H1 (cell line): ENCODE results near the gene ZNF106. TPM values are rescaled to one million over a fixed set of nuclear protein-coding genes. Genes with fewer than 3 reads are reported as not detected.

Source experiments
- CTCF ChIA-PET: fragments of 300-600 bp; sonication (Branson Sonifier 250); formaldehyde crosslinking; loops from one replicate; lab custom pipeline; 2021; ENCODE audit not compliant: partially characterized antibody; lab: Charles Lee
- POLR2A ChIA-PET: fragments of 300-600 bp; sonication (Branson Sonifier 250); formaldehyde crosslinking; loops from one replicate; lab custom pipeline; 2021; ENCODE audit warnings: inconsistent platforms; ENCODE audit not compliant: partially characterized antibody; lab: Charles Lee
- DNase-seq, 2 experiments: peaks; one replicate each; pipeline versions ENCODE4 v3.0.0 to v3.0.0-alpha.2; 2010 to 2022; ENCODE audit warnings: low spot score in 2 of 2, low read depth in 1 of 2, mixed read lengths in 1 of 2
- FAIRE-seq: peaks from 2 replicates; lab custom pipeline; 2011; peaks lifted over from hg19 to GRCh38; lab: Jason Lieb, UNC
- H2AFZ ChIP-seq: 2 replicates; pipeline ENCODE4 v1.8.1; 2012; ENCODE audit warnings: low read length, inconsistent platforms
- H2AK5ac ChIP-seq: 2 replicates; pipeline ENCODE4 v1.6.1; 2013; ENCODE audit warnings: low read depth, low read length
- H2BK120ac ChIP-seq: replicated peaks from 2 replicates; pipeline ENCODE3; 2013; ENCODE audit warnings: low read depth, low read length, inconsistent platforms
- H2BK12ac ChIP-seq: 2 replicates; pipeline ENCODE4 v1.6.1; 2013; ENCODE audit warnings: low read depth, low read length
- H2BK15ac ChIP-seq: 2 replicates; pipeline ENCODE4 v1.6.1; 2013; ENCODE audit warnings: low read length
- H2BK20ac ChIP-seq: 2 replicates; pipeline ENCODE4 v1.6.1; 2013; ENCODE audit warnings: low read length
- H2BK5ac ChIP-seq: 2 replicates; pipeline ENCODE4 v1.6.1; 2013; ENCODE audit warnings: low read depth, low read length
- H3K14ac ChIP-seq: 2 replicates; pipeline ENCODE4 v1.6.1; 2013; ENCODE audit warnings: inconsistent platforms; ENCODE audit not compliant: insufficient read length
- H3K18ac ChIP-seq: 2 replicates; pipeline ENCODE4 v1.6.1; 2013; ENCODE audit warnings: low read length; ENCODE audit errors: extremely low read depth
- H3K23ac ChIP-seq: 2 replicates; pipeline ENCODE4 v1.6.1; 2013; ENCODE audit warnings: inconsistent platforms; ENCODE audit not compliant: insufficient read length
- H3K23me2 ChIP-seq: 2 replicates; pipeline ENCODE4 v1.6.1; 2013; ENCODE audit warnings: low read depth, low read length
- H3K27ac ChIP-seq: 2 replicates; pipeline ENCODE4 v1.6.1; 2011; ENCODE audit warnings: low read depth, low read length, inconsistent platforms
- H3K27me3 ChIP-seq, 4 experiments: replicated peaks in 1 of 4; 1 replicate in 1 of 4; 2 replicates in 3 of 4; pipeline versions ENCODE4 v1.6.1 to v1.8.1; 2011 to 2013; ENCODE audit warnings: low read length in 3 of 4, mild to moderate bottlenecking in 3 of 4, inconsistent platforms in 2 of 4, mixed read lengths in 2 of 4, moderate library complexity in 1 of 4; ENCODE audit not compliant: control insufficient read depth in 3 of 4, insufficient read depth in 3 of 4; ENCODE audit errors: extremely low read depth in 1 of 4
- H3K36me3 ChIP-seq, 4 experiments: 2 replicates each; pipeline versions ENCODE4 v1.6.1 to v1.8.1; 2011 to 2013; ENCODE audit warnings: mild to moderate bottlenecking in 4 of 4, low read length in 3 of 4, moderate library complexity in 2 of 4, control low read depth in 1 of 4, inconsistent platforms in 1 of 4; ENCODE audit not compliant: insufficient read depth in 4 of 4, control insufficient read depth in 2 of 4
- H3K4ac ChIP-seq: replicated peaks from 2 replicates; pipeline ENCODE3; 2013; ENCODE audit warnings: low read length, low read depth, mixed read lengths, inconsistent platforms; ENCODE audit not compliant: insufficient read length
- H3K4me1 ChIP-seq, 4 experiments: replicated peaks in 1 of 4; 1 replicate in 1 of 4; 2 replicates in 3 of 4; pipeline versions ENCODE4 v1.6.1 to v1.8.1; 2011 to 2013; ENCODE audit warnings: low read length in 3 of 4, inconsistent platforms in 2 of 4, mixed read lengths in 1 of 4; ENCODE audit not compliant: insufficient read depth in 4 of 4, control insufficient read depth in 3 of 4
- H3K4me2 ChIP-seq, 2 experiments: 2 replicates each; pipeline versions ENCODE4 v1.6.1 to v1.8.1; 2011 to 2013; ENCODE audit warnings: low read depth in 2 of 2, low read length in 2 of 2, control low read depth in 1 of 2, inconsistent platforms in 1 of 2, mild to moderate bottlenecking in 1 of 2; ENCODE audit not compliant: insufficient read depth in 1 of 2
- H3K4me3 ChIP-seq, 4 experiments: fragments of 200-600, 300-600 bp in 1 of 4; sonication (generic), shearing (Covaris generic), sonication (Bioruptor Twin) in 1 of 4; 2 replicates each; pipeline versions ENCODE4 v1.5.1 to v1.8.1; 2011 to 2016; ENCODE audit warnings: low read length in 4 of 4, low read depth in 3 of 4, control low read depth in 2 of 4, inconsistent platforms in 2 of 4, mild to moderate bottlenecking in 2 of 4, mixed read lengths in 1 of 4, moderate library complexity in 1 of 4; ENCODE audit not compliant: insufficient read depth in 2 of 4; ENCODE audit errors: extremely low read depth in 1 of 4
- H3K56ac ChIP-seq: replicated peaks from 2 replicates; pipeline ENCODE3; 2013; ENCODE audit warnings: low read depth, mild to moderate bottlenecking, mixed read lengths, low read length, inconsistent platforms; ENCODE audit not compliant: insufficient read length
- H3K79me1 ChIP-seq: 2 replicates; pipeline ENCODE4 v1.6.1; 2013; ENCODE audit warnings: low read depth, low read length, control low read depth
- H3K79me2 ChIP-seq, 2 experiments: 2 replicates each; pipeline versions ENCODE4 v1.6.1 to v1.8.1; 2012 to 2013; ENCODE audit warnings: low read length in 2 of 2, mild to moderate bottlenecking in 2 of 2, inconsistent platforms in 1 of 2; ENCODE audit not compliant: insufficient read depth in 2 of 2, control insufficient read depth in 1 of 2
- H3K9ac ChIP-seq, 4 experiments: replicated peaks in 1 of 4; 1 replicate in 1 of 4; 2 replicates in 3 of 4; pipeline versions ENCODE4 v1.6.1 to v1.8.1; 2011 to 2013; ENCODE audit warnings: low read depth in 3 of 4, low read length in 3 of 4, control low read depth in 2 of 4, mild to moderate bottlenecking in 2 of 4, moderate library complexity in 2 of 4, inconsistent platforms in 1 of 4; ENCODE audit errors: extremely low read depth in 1 of 4
- H3K9me3 ChIP-seq, 2 experiments: 2 replicates each; pipeline versions ENCODE4 v1.6.1 to v1.8.1; 2012 to 2013; ENCODE audit warnings: mild to moderate bottlenecking in 2 of 2, moderate library complexity in 2 of 2, control low read depth in 1 of 2, inconsistent platforms in 1 of 2, low read depth in 1 of 2, low read length in 1 of 2, mixed read lengths in 1 of 2; ENCODE audit not compliant: insufficient read depth in 2 of 2
- H4K20me1 ChIP-seq, 2 experiments: replicated peaks in 1 of 2; 2 replicates each; pipeline versions ENCODE3 to v1.8.1; 2011 to 2013; ENCODE audit warnings: inconsistent platforms in 2 of 2, low read length in 2 of 2, mild to moderate bottlenecking in 1 of 2; ENCODE audit not compliant: insufficient read depth in 2 of 2, control insufficient read depth in 1 of 2
- H4K5ac ChIP-seq: 2 replicates; pipeline ENCODE4 v1.6.1; 2013; ENCODE audit warnings: low read length, low read depth, mixed read lengths, inconsistent platforms; ENCODE audit not compliant: insufficient read length
- H4K8ac ChIP-seq: 2 replicates; pipeline ENCODE4 v1.8.0; 2013; ENCODE audit warnings: mild to moderate bottlenecking, moderate library complexity, low read length, inconsistent platforms; ENCODE audit not compliant: insufficient read depth; ENCODE audit errors: extremely low read depth
- H4K91ac ChIP-seq: replicated peaks from 2 replicates; pipeline ENCODE3; 2013; ENCODE audit warnings: low read length, mixed read lengths, inconsistent platforms; ENCODE audit not compliant: insufficient read length
- FOSL1 ChIP-seq: IDR thresholded peaks from 2 replicates; pipeline ENCODE4 v1.6.1; 2011; ENCODE audit warnings: mild to moderate bottlenecking, low read depth, low read length, moderate library complexity; ENCODE audit not compliant: insufficient read depth
- KDM5A ChIP-seq: fragments of 200-600 bp; IDR thresholded peaks from 2 replicates; pipeline ENCODE4 v1.7.1; 2012; ENCODE audit warnings: mild to moderate bottlenecking, low read length, inconsistent platforms, mixed read lengths
- RFX5 ChIP-seq: IDR thresholded peaks from 2 replicates; pipeline ENCODE4 v1.6.1; 2011; ENCODE audit warnings: low read depth, low read length, improper control_type of control experiment, borderline replicate concordance
- SUZ12 ChIP-seq: fragments of 200-600 bp; sonication (generic); IDR thresholded peaks from 2 replicates; pipeline ENCODE4 v1.6.1; 2012; ENCODE audit warnings: mild to moderate bottlenecking, inconsistent platforms, low read length, moderate library complexity, mixed read lengths
- TEAD4 ChIP-seq: IDR thresholded peaks from 2 replicates; pipeline ENCODE4 v1.6.1; 2012; ENCODE audit warnings: low read depth, low read length, inconsistent platforms, mixed read lengths
- WGBS, 2 experiments: shearing (Covaris generic) in 1 of 2; methylation state at CpG; one replicate each; pipeline versions ENCODE4 v1.1.6 to v1.1.7; 2013 to 2015; ENCODE audit warnings: low lambda C conversion rate in 2 of 2, mixed read lengths in 2 of 2, inconsistent platforms in 1 of 2, low coverage in 1 of 2, missing lambda C conversion rate in 1 of 2; ENCODE audit not compliant: insufficient replicate concordance in 2 of 2, insufficient coverage in 1 of 2, insufficient read length in 1 of 2; ENCODE audit errors: extremely low coverage in 1 of 2, missing lambda C conversion rate in 1 of 2; 5-methylcytosine and 5-hydroxymethylcytosine counted together
- polyA plus RNA-seq, 7 experiments: library from polyadenylated mRNA; depleted of rRNA in 3 of 7; stranded (reverse) in 5 of 7; unstranded in 2 of 7; fragments of >200 nt in 5 of 7; fragments of 200-250 nt in 2 of 7; gene quantifications; 1 replicate in 5 of 7; 2 replicates in 1 of 7; 4 replicates in 1 of 7; pipeline versions ENCODE4 v1.2.1 to v1.2.3, GENCODE V29; 2011 to 2013; ENCODE audit warnings: missing spikeins in 2 of 7, mixed read lengths in 2 of 7
- total RNA-seq: library from RNA; stranded (reverse); fragmentation: NEBNext Ultra II Directional; extraction: Animal tissue kit (Norgen Biotek cat#: 25700); gene quantifications from 2 replicates; pipeline ENCODE4 v1.2.1, GENCODE V29; 2021

The ZNF106 gene
- total and polyA plus RNA-seq, 2 of the 8 experiments (the other 6 are each of a cell fraction or from before 2014, with no cell fraction given): 18.2 to 62.0 TPM

- no peaks in the 10 kb centered on the region for H3K4me1 ChIP-seq
- no peak for TF ChIP-seq SUZ12
- TF ChIP-seq RFX5: no peak
- TF ChIP-seq FOSL1: no peak
- no peak for TF ChIP-seq KDM5A
- TF ChIP-seq TEAD4: no peak
- no peak overlapping the region for H3K27ac ChIP-seq
- no peaks in the 10 kb centered on the region for H3K23me2 ChIP-seq
- no peak overlapping the region for H3K9ac ChIP-seq
- no peak for FAIRE-seq
- no peak overlapping the region for H3K4ac ChIP-seq
- CTCF ChIA-PET: interaction anchor here (1.2 kb wide), 1 partner anchor 15 kb away, joined by 4 read pairs; no protein-coding TSS in a partner anchor
- H4K8ac ChIP-seq: no peak overlapping the region
- no peak overlapping the region for H2BK5ac ChIP-seq
- H3K4me3 ChIP-seq: no peak overlapping the region
- H3K27me3 ChIP-seq: no peaks in the 10 kb centered on the region
- DNase-seq: no peak
- H3K56ac ChIP-seq: no peak overlapping the region
- no peak overlapping the region for H2AK5ac ChIP-seq
- no peak overlapping the region for H3K14ac ChIP-seq
- no peaks in the 10 kb centered on the region for H3K79me2 ChIP-seq
- H2BK15ac ChIP-seq: no peak overlapping the region
- peaks cover 0 to 55% (median 22%) of the 10 kb centered on the region in 4 experiments for H3K36me3 ChIP-seq
- H2BK120ac ChIP-seq: no peak overlapping the region
- no peak overlapping the region for H4K91ac ChIP-seq
- no peak overlapping the region for H2BK12ac ChIP-seq
- H3K79me1 ChIP-seq: no peaks in the 10 kb centered on the region
- 92% methylated on average over 7 of the region's 7 CpGs; no CpG with 5 or more reads in 1 of the 2 experiments for WGBS, 2 experiments
- no peak overlapping the region for H3K23ac ChIP-seq
- no peaks in the 10 kb centered on the region for H3K9me3 ChIP-seq
- H3K18ac ChIP-seq: no peak overlapping the region
- no peak overlapping the region for H2AFZ ChIP-seq
- no peak overlapping the region for H4K5ac ChIP-seq
- no peak overlapping the region for H3K4me2 ChIP-seq
- POLR2A ChIA-PET: interaction anchor here (0.6 to 1.0 kb wide), 2 partner anchors 12 to 29 kb away, joined by 3 read pairs; no protein-coding TSS in a partner anchor
- H4K20me1 ChIP-seq: peaks cover 0 to 1% of the 10 kb centered on the region in 2 experiments
- no peak overlapping the region for H2BK20ac ChIP-seq
Measured at GRCh38 chr15:42427429-42428223, 63.3 kb downstream of the ZNF106 start.
